GM21825 (cell line): Measurements from ENCODE around the gene RBM19.

Experiments
- ATAC-seq: cut with Tn5 transposase; IDR thresholded peaks from one replicate; pipeline ENCODE4 v1.9.1; 2021; ENCODE audit warnings: mild to moderate bottlenecking, moderate library complexity; ENCODE audit not compliant: unreplicated experiment

Gene RBM19

DNA sequence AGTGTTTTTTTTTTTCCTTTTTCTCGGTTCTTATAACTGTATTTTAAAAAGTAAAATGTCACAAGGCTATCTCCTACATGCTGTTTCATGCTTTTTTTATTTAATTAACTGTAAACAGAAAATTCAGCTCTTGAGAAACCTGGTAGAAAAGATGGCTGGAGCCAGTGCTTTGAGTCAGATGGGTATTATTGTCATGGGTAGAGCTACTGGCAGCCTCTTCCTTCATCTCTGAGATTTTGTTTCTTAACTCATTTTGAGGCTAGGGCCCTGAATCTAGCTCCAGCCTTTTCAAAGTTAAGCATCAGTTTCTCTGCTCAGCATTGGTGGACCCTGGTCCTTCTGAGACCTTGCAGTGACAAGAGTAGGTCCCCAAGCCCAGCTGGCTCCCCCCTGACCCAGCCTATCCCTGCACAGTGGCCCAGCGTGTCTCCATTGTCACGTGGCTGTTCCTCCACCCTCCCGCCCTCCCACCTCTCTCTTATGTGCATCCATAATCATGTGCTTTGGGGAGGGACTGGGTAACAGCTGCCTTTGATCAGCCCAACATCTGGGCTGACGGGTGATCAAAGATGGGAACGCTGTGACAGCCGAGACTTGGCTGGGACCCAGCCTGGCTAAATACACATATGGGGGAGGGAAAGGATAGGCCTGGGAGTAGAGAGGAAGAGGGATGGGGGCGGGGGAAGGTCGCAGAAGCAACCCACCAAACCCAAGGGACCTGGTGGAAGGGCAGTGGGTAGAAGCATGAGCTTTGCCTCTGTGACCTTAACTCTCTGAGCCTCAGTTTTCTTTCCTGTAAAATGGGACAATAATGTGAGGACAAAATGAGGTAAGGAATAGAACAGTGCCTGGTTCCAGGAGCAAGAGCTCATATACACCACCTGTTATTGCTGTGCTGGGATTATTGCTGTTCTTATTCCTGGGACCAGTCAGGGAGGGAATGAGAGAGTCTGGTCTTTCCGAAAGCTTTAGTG lies 24.4 kb upstream of the RBM19 start:
- no peak for ATAC-seq

DNA sequence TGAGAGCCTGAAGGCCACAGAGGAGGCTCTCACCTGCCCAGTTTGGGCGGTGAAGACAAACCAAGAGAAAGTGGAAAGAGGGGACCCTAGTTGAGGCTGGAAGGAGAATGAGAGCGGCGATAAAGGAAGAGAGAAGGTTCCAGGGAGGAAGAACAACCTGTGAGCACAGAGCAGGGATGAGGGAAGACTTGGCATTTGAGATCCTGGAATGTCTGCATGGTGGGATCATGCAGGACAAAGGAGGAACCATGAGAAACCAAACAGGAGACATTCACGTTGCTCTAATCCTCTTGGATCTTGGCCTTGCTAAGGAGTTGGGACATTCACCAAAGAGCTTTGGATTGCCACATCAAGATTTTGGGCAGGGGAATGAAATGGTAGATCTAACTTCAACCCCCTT lies 22.9 kb upstream of the RBM19 start:
- ATAC-seq: no peak

DNA sequence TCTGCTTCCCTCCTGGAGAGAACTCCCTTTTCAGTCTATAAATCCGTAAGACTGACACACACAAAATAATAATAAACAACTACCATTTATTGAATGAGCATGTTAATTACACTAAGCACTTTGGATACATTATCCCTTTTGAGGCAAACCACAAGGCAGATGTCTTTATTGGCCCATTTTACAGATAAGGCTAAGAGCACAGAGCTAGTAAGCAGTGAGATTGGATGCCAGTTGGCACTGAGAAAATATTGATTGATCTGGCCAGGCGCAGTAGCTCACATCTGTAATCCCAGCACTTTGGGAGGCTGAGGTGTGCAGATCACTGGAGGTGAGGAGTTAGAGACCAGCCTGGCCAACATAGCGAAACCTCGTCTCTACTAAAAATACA lies 21.9 kb upstream of the RBM19 start:
- no peak for ATAC-seq

DNA sequence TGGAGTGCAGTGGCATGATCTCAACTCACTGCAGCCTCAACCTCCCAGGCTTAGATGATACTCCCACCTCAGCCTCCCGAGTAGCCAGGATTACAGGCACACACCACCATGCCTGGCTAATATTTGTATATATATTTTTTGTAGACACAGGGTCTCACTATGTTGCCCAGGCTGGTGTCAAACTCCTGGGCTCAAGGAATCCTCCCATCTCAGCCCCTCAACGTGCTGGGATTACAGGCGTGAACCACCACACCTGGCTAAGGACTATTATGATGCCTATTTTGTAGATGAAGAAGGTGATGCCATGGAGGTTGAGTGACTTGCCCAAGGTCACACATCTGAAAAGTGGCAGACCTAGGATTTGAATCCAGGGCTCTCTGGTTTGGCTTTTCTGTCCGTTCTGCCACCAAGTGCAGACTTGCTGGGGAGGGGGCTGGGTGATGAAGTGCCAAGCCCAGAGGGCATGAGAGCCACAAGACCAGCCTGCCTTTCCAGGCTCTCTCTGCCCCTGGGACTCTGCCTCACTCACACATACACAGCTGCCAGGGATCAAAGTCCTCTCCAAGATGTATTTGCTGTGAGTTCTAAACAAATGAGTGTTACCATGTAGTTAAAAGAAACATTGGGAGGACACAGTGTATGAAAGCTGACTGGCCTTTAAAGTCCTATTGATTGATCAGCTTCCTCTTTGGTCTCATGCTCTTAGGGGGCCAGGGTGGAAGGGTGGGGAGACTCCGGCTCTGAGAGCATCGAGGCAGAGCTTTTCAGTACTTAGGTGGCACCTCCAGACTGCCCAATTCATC lies 21.3 kb upstream of the RBM19 start:
- ATAC-seq: no peak

DNA sequence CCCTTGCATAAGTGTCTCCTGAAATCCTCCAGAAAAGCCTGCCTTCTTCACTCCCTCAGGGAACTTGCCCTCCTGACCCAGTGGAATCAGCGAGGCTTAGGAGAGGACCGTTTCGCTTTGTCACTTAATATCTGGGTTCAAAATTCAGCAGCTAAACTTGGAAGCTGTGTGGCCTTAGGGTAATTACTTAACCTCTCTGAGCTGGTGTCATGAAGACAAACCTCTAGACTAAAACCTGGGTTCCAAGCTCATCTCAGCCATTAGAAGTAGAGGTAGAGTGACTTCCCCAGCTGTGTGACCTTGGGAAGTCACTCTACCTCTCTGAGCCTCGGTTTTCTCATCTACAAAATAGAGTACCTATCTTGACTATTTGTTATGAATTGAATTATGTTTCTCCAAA lies 18.3 kb upstream of the RBM19 start:
- no peak for ATAC-seq

DNA sequence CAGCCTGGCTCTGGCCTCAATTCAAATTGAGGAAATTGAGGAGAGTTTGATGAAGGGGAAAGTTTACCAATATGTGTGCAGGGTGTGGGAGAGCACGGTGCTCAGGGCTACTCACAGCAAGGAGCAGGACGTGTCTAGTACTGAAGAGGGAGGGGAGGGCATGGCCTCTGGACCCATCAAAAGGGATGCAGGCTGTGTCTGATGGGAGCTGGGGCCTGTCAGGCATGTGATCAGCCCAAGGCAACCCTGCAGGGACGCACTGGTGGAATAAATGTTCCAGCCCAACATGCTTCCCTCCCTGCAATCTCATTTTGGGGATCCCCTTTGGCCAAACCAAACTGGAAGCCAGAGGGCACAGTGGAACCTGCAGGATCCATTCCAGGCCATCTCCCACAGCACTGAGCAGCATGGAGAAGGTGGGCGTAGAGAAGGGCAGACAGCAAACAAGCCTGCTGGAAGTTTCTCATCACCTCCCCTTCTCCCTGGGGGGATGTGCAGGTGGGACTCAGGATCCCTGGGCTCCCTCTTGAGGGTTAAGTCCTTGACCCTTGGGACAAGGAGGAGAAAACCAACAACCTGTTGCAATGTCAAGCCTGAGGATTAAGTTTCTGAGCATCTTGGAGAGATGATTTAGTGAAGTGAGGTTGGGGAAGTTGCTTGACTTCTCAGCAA lies 17.8 kb upstream of the RBM19 start:
- ATAC-seq: no peak

DNA sequence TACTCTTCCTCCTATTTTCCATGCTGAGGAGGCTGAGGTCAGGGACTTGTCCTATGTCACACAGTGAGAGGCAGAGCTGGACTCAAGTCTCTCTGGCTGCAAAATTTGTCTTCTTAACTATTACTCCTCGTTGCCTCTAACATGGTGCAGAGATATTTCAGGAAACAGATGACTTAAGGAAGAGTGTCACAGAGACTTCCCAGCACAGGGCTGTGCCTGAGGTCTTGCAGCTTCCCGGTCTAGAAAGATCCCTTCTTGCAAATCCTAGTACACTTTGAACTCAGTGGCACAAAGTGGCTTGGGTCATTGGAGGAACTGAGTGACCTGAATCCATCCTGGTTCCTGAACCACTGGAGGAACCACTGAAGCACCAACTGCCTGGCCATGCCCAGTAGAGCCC lies 17.1 kb upstream of the RBM19 start:
- ATAC-seq: no peak

DNA sequence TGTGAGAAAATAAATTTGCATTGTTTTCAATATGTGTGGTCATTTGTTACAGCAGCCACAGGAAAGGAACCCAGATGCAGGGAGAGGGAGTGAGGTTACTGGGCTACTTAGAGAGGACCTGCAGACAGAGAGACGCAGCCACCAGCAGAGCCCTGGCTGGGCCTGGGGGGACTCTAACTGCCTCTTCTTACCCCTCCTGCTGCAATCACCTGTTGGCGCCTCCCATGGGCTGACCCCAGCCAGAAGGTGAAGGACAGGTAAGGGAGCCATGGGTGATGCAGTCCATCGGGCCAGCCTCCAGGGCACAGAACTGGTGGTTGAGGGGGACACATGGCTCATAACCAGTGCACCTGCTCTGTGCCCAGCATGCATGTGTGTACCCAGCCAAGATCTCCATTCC lies 15.8 kb upstream of the RBM19 start:
- no peak for ATAC-seq

DNA sequence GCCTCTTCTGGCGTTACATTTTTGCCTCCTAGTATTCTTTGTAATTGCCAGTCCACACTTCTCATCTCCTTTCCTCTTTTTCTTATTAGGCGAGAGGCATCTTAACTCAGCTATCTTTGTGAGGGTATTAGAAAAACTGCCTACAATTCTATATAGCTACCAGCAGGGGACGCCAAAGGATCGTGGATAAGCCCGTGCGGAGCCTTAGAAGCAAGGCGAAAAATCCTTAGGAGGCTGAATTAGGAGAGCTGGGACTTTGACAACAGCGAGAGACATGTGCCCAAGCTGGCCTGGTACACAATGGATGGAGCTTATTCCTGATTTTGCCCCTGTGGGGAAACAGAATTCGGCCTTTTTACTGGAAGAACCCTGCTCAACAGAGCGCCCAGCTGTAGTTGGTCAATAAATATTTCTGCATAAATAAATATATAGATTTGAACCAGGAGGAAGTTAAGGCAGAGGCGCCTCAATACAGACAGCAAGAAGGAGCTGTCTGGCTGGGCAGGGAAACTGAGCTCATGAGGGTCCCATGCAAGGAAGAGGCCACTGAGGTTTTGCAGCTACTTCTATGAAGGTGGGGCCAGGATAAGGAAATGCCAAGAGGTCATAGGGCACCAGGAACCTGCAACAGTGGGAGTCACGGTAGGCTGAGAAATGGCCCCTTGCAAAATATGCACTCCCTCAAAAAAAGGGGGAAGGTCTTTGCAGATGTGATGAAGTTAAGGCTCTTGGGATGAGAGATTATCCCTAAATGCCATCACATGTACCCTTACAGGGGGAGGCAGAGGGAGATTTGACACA lies 14.6 kb upstream of the RBM19 start:
- no peak for ATAC-seq

DNA sequence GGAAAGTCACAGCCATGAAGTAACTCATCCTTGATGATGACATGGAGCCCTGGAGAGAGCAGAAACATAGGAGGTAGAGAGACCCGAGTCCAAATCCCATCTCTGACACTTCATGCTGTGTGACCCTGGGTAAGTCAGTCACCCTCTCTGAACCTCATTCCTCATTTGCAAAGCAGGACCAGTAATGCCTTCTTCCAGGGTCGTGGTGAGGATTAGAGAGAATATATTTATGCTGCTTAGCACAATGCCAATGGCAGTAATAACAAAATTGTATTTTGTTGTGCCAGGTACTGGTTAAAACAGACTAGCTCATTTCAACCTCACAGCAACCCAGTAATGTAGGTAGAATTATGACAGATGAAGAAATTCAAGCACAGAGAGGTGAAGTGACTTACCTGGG lies 13.9 kb upstream of the RBM19 start:
- no peak for ATAC-seq

DNA sequence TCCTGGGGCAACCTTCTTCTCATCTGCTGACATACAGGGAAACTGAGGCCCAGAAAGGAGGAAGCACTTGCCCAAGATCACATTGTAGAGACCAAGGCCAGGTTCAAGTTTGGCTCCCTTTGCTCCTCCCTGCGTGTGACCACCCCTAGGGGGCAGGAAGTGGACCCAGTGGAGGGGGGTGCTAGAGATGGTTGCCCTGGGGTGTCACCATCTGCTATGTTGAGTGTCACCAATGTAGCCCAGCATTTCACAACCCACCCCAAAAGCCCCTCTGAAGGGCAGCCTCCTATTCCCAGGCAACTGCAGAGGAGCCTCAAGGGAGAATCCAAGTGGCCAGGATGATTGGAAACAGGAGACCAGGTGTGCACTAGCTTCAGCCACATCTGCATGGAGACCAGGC lies 12.0 kb upstream of the RBM19 start:
- no peak for ATAC-seq

DNA sequence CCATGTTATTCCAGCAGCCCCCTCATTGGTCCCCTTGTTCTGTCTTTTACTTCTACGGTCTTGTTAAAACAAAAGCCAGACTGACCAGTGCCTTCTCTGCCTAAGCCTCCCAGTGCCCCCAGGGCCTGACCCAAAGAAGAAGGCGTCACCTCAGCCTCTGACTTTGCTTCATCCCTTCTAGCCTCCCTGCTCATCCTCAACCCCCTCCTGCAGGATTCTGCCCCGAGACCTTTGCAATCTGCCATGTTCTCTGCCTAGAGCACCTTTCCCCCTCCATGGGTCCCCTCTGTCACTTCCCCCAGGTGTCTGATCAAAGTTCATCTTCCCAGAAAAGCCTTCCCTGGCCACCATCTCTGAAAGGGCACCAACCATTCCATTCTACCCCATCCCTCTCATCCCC lies 7.9 kb upstream of the RBM19 start:
- ATAC-seq: no peak

DNA sequence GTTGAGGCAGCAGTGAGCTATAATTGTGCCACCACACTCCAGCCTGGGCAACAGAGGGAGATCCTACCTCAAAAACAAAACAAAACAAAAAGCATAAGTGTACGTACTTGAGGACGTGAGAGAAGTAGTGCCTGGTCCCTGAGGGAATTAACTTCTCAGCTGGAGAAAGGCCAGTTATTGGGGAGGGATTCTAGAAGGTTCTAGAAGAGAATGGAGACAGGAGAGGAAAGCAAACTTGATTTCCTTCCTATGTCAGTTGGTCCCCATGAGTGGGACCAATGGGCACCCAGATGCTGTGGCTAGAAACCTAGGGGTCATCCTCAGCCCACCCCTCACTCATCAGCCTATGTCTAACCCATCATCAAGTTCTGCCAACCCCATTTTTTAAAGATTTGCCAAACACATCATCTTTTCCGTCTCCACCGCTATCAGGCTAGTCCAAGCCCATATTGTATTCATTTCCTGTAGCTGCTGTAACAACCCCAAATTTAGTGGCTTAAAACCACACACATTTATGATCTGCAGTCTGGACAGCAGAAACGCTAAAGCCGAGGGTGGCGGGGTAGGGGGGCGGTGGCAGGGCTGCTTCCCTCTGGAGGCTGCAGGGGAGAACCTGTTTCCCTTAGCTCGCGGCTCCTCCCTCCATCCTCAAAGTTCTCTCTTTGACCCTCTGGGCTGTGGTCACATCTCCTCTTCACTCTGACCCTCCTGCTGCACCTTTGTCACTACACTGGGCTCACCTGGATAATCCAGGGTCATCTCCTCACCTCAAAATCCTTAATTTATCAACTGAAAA lies 7.2 kb upstream of the RBM19 start:
- ATAC-seq: no peak

DNA sequence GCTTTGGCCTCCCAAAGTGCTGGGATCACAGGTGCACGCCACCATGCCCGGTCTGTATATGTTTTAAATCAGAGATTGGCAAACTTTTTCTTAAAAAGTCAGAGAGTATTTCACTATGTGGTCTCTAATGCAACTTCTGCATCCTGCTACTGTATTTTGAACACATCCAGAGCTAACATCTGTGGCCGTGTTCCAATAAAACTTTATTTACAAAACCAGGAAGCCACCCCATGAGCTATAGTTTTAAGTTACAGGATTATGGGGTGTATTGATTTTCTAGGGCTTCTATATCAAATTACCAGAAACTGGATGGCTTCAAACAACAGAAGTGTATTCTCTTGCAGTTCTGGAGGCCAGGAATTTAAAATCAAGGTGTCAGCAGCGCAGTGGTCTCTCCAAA lies 5.3 kb upstream of the RBM19 start:
- no peak for ATAC-seq

DNA sequence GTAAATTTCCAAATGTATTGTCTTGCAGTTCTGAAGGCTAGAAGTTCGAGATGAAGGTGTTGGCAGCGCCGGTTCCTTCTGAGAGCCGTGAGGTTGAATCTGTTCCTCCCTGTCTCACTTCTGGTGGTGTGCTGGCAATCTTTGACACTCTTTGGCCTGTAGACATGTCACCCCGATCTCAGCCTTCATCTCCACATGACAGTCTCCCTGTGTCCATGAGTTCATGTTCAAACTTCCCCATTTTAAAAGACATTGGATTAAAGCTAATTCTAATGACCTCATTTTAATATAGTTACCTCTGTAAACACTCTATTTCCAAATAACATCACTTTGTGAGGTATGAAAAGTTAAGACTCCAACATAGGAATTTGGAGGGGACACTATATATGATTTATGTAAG lies 4.1 kb upstream of the RBM19 start:
- ATAC-seq: no peak

DNA sequence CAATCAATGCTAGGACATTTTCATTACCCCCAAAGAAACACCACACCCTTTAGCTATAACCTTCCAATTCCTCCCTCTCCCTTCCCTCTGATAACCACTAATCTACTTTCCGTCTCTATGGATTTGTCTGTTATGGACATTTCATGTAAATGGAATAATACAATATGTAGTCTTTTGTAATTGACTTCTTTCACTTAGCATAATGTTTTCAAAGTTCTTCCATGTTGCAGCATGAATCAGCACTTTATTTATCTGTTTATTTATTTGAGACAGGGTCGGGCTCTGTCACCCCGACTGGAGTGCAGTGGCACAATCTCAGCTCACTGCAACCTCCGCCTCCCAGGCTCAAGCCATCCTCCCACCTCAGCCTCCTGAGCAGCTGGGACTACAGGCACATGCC lies 1.2 kb upstream of the RBM19 start:
- ATAC-seq: no peak

DNA sequence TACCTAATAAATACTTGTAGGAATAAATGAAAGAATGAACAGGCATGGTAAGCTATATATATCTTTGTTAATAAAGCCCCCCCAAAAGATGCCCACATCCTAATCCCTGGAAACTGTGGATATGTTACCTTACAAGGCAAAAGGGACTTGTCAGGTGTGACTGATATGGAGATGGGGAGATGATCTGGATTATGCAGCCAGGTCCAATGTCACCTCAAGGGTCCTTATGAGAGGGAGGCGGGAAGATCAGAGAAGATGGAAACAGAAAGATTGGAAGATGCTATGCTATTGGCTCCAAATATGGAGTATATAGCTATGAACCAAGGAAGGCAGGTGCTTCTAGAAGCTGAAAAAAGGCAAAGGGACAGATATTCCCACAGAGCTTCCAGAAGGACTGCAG lies 3.4 kb downstream of the RBM19 start:
- no peak for ATAC-seq

DNA sequence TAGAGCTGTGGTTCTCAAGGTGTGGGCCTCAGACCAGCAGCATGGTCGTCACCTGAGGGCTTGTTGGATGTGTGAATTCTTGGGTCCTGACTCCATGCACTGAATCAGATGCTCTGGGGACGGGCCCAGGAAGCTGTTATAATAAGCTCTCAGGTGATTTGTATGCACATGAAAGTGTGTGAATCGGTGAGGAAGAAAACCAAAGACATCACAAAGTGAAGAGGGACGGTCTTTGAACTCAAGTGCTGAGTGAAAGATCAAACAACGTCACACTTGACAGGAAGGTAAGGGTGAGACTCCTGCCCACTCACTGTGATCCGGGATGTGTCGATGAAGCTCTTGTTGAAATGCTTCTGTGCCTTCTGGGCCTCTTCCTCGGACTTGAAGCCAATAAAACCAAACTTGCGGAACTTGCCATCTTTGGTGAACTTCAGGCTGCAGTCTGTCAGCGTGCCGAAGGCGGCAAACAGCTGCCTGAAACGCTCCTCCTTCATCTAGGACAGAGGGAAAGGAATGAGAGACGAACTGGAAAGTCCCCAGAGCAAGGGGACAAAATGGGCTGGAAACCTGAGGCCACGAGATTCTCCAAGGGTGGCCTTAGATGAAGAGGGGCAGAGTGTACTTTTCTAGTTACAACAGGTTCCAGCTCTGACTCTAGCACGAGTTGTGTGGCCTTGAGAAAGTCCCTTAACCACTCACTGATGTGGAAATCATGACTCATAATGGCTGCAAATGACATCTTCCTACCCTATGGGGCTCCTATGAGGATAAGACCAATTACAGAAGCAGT lies 4.0 kb downstream of the RBM19 start:
- no peak for ATAC-seq

DNA sequence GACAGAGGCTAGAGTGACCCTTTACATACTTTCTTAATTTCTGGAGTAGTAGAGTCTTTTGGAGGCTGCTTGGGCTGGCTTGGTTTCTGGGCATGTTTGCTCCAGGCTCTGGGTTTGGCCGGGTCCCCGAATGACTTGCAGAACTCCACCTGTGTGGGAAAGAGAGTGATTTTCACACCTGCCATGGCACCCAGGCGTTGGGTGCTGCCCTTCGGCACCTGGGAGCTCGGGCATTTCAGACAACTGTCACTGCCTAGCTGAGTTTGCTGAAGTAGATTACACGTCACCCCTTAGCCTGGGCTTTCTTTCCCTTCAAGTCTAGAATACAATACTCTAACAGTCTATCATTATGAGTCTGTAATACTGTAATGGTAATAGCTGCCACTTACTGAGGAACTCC lies 6.1 kb downstream of the RBM19 start:
- no peak for ATAC-seq
